Gastroesophageal sphincter (tissue), 4 donors: ENCODE results near the gene UBE2D1. TPM values are rescaled to one million over a fixed set of nuclear protein-coding genes. Genes with fewer than 3 reads are reported as not detected.

Experiments used
- ATAC-seq: fragments of 150-250 bp; one replicate; pipeline ENCODE4 v1.9.1; 2016; ENCODE audit warnings: mild to moderate bottlenecking, moderate library complexity
- H3K27ac ChIP-seq, 4 donors: fragments of 200-600 bp; sonication (generic) in 3 of 4; 1 replicate in 3 of 4; 2 replicates in 1 of 4; pipeline ENCODE4 v1.5.1; 2016 to 2019
- H3K27me3 ChIP-seq: fragments of 200-600 bp; sonication (generic); one replicate; pipeline ENCODE4 v1.5.1; 2019
- H3K36me3 ChIP-seq, 2 donors: fragments of 200-600 bp; sonication (generic); one replicate each; pipeline ENCODE4 v1.5.1; 2019; ENCODE audit warnings: control low read depth in 1 of 2
- H3K4me1 ChIP-seq, 3 donors: fragments of 200-600 bp; sonication (generic); 1 replicate in 2 of 3; 2 replicates in 1 of 3; pipeline ENCODE4 v1.5.1; 2016 to 2019; ENCODE audit warnings: control low read depth in 2 of 3
- H3K4me3 ChIP-seq, 2 donors: fragments of 200-600 bp; sonication (generic); one replicate each; pipeline ENCODE4 v1.5.1; 2019; ENCODE audit warnings: mild to moderate bottlenecking in 1 of 2, moderate library complexity in 1 of 2
- H3K9me3 ChIP-seq, 3 donors: fragments of 200-600 bp; sonication (generic); one replicate each; pipeline ENCODE4 v1.5.1; 2017 to 2019; ENCODE audit warnings: control low read depth in 2 of 3
- CTCF ChIP-seq, 4 experiments: fragments of 200-600 bp in 2 of 4; fragments of 450-650 bp in 2 of 4; sonication (generic) in 1 of 4; IDR thresholded peaks; one replicate each; pipeline ENCODE4 v1.5.1; 2017 to 2019; ENCODE audit warnings: antibody characterized with exemption in 4 of 4, mild to moderate bottlenecking in 2 of 4, moderate library complexity in 2 of 4
- EP300 ChIP-seq: sonication (generic); formaldehyde crosslinking; IDR thresholded peaks from one replicate; pipeline ENCODE4 v1.6.1; 2017; ENCODE audit warnings: antibody characterized with exemption, mild to moderate bottlenecking
- POLR2A ChIP-seq, 2 donors: fragments of 450-650 bp; IDR thresholded peaks; one replicate each; pipeline ENCODE4 v1.6.1; 2017; ENCODE audit warnings: antibody characterized with exemption in 2 of 2, mild to moderate bottlenecking in 2 of 2, moderate library complexity in 1 of 2
- POLR2AphosphoS5 ChIP-seq: sonication (generic); formaldehyde crosslinking; IDR thresholded peaks from one replicate; pipeline ENCODE4 v1.6.1; 2017; ENCODE audit warnings: antibody characterized with exemption
- WGBS, 2 donors: methylation state at CpG; one replicate each; pipeline ENCODE4 v1.1.5; 2018; ENCODE audit warnings: low coverage in 1 of 2; 5-methylcytosine and 5-hydroxymethylcytosine counted together
- total RNA-seq, 4 donors: library from RNA; depleted of rRNA; stranded (reverse); fragments of >200 nt; gene quantifications; one replicate each; pipeline ENCODE4 v1.1.0, GENCODE V29; 2016

Gene UBE2D1
- total RNA-seq, 4 donors from 2014 or later = 16.4 to 23.5 (median 19.0) TPM

GRCh38 chr10:58361353-58361752 lies 26.5 kb downstream of the UBE2D1 start:
- ATAC-seq = no peak
- Histone ChIP-seq H3K4me1 (peaks cover 0 to 14% (median 0%) of the 10 kb centered on the region in 3 donors), H3K27ac (no peak overlapping the region), H3K4me3 (no peak overlapping the region), H3K36me3 (peaks cover 0 to 22% of the 10 kb centered on the region in 2 donors), H3K9me3 (no peaks in the 10 kb centered on the region), H3K27me3 (no peaks in the 10 kb centered on the region)
- TF ChIP-seq EP300 (no peak), POLR2A (IDR thresholded peaks at IDR 0.05) (no peak), CTCF (IDR thresholded peaks at IDR 0.05) (no peak), POLR2AphosphoS5 (no peak)
- 91 to 100% methylated on average over 2 of the region's 2 CpGs for WGBS, 2 donors

- no peaks in the 10 kb centered on the region for H3K27me3 ChIP-seq
- H3K27ac ChIP-seq = no peak overlapping the region
- no peaks in the 10 kb centered on the region for H3K9me3 ChIP-seq
- TF ChIP-seq EP300 (no peak), POLR2AphosphoS5 (no peak), POLR2A (IDR thresholded peaks at IDR 0.05) (no peak), CTCF (IDR thresholded peaks at IDR 0.05) (no peak)
- WGBS, 2 donors = 57 to 58% methylated on average over 1 of the region's 1 CpG
- H3K4me3 ChIP-seq = no peak overlapping the region
- peaks cover 0 to 8% (median 0%) of the 10 kb centered on the region in 3 donors for H3K4me1 ChIP-seq
- H3K36me3 ChIP-seq = peaks cover 0 to 22% of the 10 kb centered on the region in 2 donors
- ATAC-seq = no peak
These were observed 27.4 kb downstream of the UBE2D1 start for GRCh38 chr10:58362027-58362789.

- 79 to 82% methylated on average over 3 of the region's 3 CpGs for WGBS, 2 donors
- Histone ChIP-seq H3K9me3 (no peaks in the 10 kb centered on the region), H3K27me3 (no peaks in the 10 kb centered on the region), H3K36me3 (peaks cover 0 to 26% of the 10 kb centered on the region in 2 donors), H3K4me3 (no peak overlapping the region), H3K4me1 (no peaks in the 10 kb centered on the region), H3K27ac (no peak overlapping the region)
- TF ChIP-seq EP300 (no peak), CTCF (IDR thresholded peaks at IDR 0.05) (no peak), POLR2A (IDR thresholded peaks at IDR 0.05) (no peak), POLR2AphosphoS5 (no peak)
- ATAC-seq = no peak
These were observed 32.3 kb downstream of the UBE2D1 start for GRCh38 chr10:58367069-58367468.

GRCh38 chr10:58371473-58371872 lies 36.7 kb downstream of the UBE2D1 start:
- Histone ChIP-seq H3K36me3 (peaks cover 0 to 4% of the 10 kb centered on the region in 2 donors), H3K4me1 (no peaks in the 10 kb centered on the region), H3K4me3 (no peak overlapping the region), H3K27ac (no peak overlapping the region), H3K27me3 (no peaks in the 10 kb centered on the region), H3K9me3 (no peaks in the 10 kb centered on the region)
- ATAC-seq = no peak
- TF ChIP-seq POLR2AphosphoS5 (no peak), CTCF (IDR thresholded peaks at IDR 0.05) (no peak), POLR2A (IDR thresholded peaks at IDR 0.05) (no peak), EP300 (no peak)
